Right lobe of liver (tissue), 4 donors: Measurements from ENCODE around the gene MARK2.

ENCODE experiments used
- POLR2A ChIP-seq: fragments of 450-650 bp; IDR thresholded peaks from one replicate; pipeline ENCODE4 v1.6.1; 2017; ENCODE audit warnings: antibody characterized with exemption, mild to moderate bottlenecking
- TF ChIP-seq, protein P1 (sequence below), 4 donors: fragments of 200-600 bp in 3 of 4; fragments of 450-650 bp in 1 of 4; IDR thresholded peaks; one replicate each; pipeline versions ENCODE4 v1.5.1 to v1.8.0; 2016 to 2022; ENCODE audit warnings: antibody characterized with exemption in 4 of 4, mild to moderate bottlenecking in 2 of 4
- donor health status: DM: no; HTN: no; CAD: no.
- donor health status: DM: no; HTN: no; CAD: no.
- donor health status: DM: no; HTN: yes; CAD: no.

DNA sequence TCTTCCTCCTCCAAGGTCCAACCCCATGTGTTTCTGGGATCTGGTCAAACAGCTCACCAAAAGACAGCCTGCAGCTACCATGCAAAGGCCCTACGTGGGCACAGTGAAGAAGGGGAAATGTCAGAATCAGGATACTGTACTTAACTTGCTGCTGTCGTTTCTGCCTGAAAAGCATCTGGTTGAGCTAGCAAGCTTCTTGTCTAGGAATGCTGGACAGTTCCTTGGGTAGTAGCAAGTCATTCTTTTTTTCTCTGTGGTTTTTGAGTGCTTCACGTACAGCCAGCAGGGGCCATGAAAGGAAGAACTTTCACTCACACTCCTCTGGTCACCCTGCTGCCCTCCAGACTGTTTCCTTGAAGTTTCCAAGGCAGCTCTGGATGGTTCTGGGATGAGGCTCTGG lies 53.3 kb downstream of the MARK2 start:
- TF ChIP-seq, protein P1, sequence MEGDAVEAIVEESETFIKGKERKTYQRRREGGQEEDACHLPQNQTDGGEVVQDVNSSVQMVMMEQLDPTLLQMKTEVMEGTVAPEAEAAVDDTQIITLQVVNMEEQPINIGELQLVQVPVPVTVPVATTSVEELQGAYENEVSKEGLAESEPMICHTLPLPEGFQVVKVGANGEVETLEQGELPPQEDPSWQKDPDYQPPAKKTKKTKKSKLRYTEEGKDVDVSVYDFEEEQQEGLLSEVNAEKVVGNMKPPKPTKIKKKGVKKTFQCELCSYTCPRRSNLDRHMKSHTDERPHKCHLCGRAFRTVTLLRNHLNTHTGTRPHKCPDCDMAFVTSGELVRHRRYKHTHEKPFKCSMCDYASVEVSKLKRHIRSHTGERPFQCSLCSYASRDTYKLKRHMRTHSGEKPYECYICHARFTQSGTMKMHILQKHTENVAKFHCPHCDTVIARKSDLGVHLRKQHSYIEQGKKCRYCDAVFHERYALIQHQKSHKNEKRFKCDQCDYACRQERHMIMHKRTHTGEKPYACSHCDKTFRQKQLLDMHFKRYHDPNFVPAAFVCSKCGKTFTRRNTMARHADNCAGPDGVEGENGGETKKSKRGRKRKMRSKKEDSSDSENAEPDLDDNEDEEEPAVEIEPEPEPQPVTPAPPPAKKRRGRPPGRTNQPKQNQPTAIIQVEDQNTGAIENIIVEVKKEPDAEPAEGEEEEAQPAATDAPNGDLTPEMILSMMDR (IDR thresholded peaks at IDR 0.05), result no peak
- no peak for TF ChIP-seq POLR2A
